PC-3 (cell line): ENCODE results near the gene MDH1. TPM values are rescaled to one million over a fixed set of nuclear protein-coding genes. Genes with fewer than 3 reads are reported as not detected.

Source experiments
- ATAC-seq: fragments of 200-7000 bp; cut with Tn5 transposase; 2 replicates; pipeline ENCODE4 v1.9.1; 2020; ENCODE audit warnings: mild to moderate bottlenecking, moderate library complexity
- BruUV-seq: library from RNA; stranded (reverse); fragments of 400-500 nt; replicated peaks from 2 replicates; lab custom pipeline; 2021; lab: Mats Ljungman, UMichigan
- CTCF ChIA-PET: fragments of 300-600 bp; sonication (Branson Sonifier 250); formaldehyde crosslinking; loops from one replicate; lab custom pipeline; 2022; ENCODE audit warnings: antibody characterized with exemption; lab: Charles Lee
- POLR2A ChIA-PET: fragments of 300-600 bp; sonication (Branson Sonifier 250); formaldehyde crosslinking; loops from one replicate; lab custom pipeline; 2022; ENCODE audit warnings: antibody characterized with exemption; ENCODE audit not compliant: unreplicated experiment; lab: Charles Lee
- DNase-seq: peaks from one replicate; pipeline ENCODE4 v3.0.0-alpha.2; 2015
- H2AFZ ChIP-seq: fragments of 300-600 bp; sonication (generic); 2 replicates; pipeline ENCODE4 v1.6.0; 2016; ENCODE audit warnings: antibody characterized with exemption, low read length
- H3F3A ChIP-seq: fragments of 300-600 bp; sonication (generic); one replicate; pipeline ENCODE4 v1.6.0; 2017; ENCODE audit warnings: antibody characterized with exemption, low read length, control low read depth, mild to moderate bottlenecking; ENCODE audit not compliant: unreplicated experiment
- H3K27ac ChIP-seq: fragments of 300-600 bp; sonication (generic); 2 replicates; pipeline ENCODE4 v1.5.1; 2016; ENCODE audit warnings: mild to moderate bottlenecking, low read length
- H3K27me3 ChIP-seq: fragments of 300-600 bp; sonication (generic); 2 replicates; pipeline ENCODE4 v1.6.1; 2016; ENCODE audit warnings: low read length, mixed read lengths
- H3K36me3 ChIP-seq: fragments of 300-600 bp; sonication (generic); 2 replicates; pipeline ENCODE4 v1.6.1; 2016; ENCODE audit warnings: low read depth, mixed run types, low read length, mixed read lengths
- H3K4me1 ChIP-seq: fragments of 300-600 bp; sonication (generic); 2 replicates; pipeline ENCODE4 v1.5.1; 2016; ENCODE audit warnings: low read length; ENCODE audit not compliant: insufficient read depth
- H3K4me2 ChIP-seq: fragments of 300-600 bp; sonication (generic); 2 replicates; pipeline ENCODE4 v1.6.0; 2016; ENCODE audit warnings: low read length
- H3K4me3 ChIP-seq: fragments of 300-600 bp; sonication (generic); 2 replicates; pipeline ENCODE4 v1.5.1; 2016; ENCODE audit warnings: mild to moderate bottlenecking, low read length, mixed read lengths
- H3K79me2 ChIP-seq: fragments of 300-600 bp; sonication (generic); 2 replicates; pipeline ENCODE4 v1.6.1; 2017; ENCODE audit warnings: low read length, mixed read lengths
- H3K9ac ChIP-seq: fragments of 300-600 bp; sonication (generic); 2 replicates; pipeline ENCODE4 v1.6.0; 2016; ENCODE audit warnings: mild to moderate bottlenecking, low read length
- H3K9me2 ChIP-seq: fragments of 300-600 bp; sonication (generic); replicated peaks from 2 replicates; pipeline ENCODE4 v1.6.1; 2016; ENCODE audit warnings: mixed run types, low read length, mixed read lengths
- H3K9me3 ChIP-seq: fragments of 300-600 bp; sonication (generic); 2 replicates; pipeline ENCODE4 v1.6.1; 2016; ENCODE audit warnings: low read length, mixed read lengths
- H4K20me1 ChIP-seq: fragments of 300-600 bp; sonication (generic); 2 replicates; pipeline ENCODE4 v1.6.1; 2016; ENCODE audit warnings: low read length, mixed read lengths
- CTCF ChIP-seq: fragments of 300-600 bp; sonication (generic); conservative IDR thresholded peaks from 2 replicates; pipeline ENCODE4 v1.5.1; 2017; ENCODE audit warnings: antibody characterized with exemption, low read depth, mild to moderate bottlenecking, low read length
- EZH2 ChIP-seq: fragments of 300-600 bp; sonication (generic); IDR thresholded peaks from one replicate; pipeline ENCODE4 v1.6.1; 2017; ENCODE audit warnings: antibody characterized with exemption, mild to moderate bottlenecking, low read length; ENCODE audit not compliant: unreplicated experiment
- EZH2phosphoT487 ChIP-seq: fragments of 300-600 bp; sonication (generic); IDR thresholded peaks from 2 replicates; pipeline ENCODE4 v1.6.1; 2018; ENCODE audit warnings: mild to moderate bottlenecking, antibody characterized with exemption, low read length, borderline replicate concordance
- intact Hi-C: fragments of 100-400 bp; cut with micrococcal nuclease; formaldehyde crosslinking; loops from 2 replicates; pipeline ENCODE4 v1.9.0; 2023
- total RNA-seq: library from RNA; depleted of rRNA; stranded (reverse); fragments of >200 nt; gene quantifications from 2 replicates; pipeline ENCODE4 v1.2.3, GENCODE V29; 2014

The MDH1 gene
- total RNA-seq, 1 experiment from 2014 or later = 304 TPM

- Histone ChIP-seq H3K9me3 (no peaks in the 10 kb centered on the region), H3K4me2 (no peak overlapping the region), H4K20me1 (no peaks in the 10 kb centered on the region), H3K27me3 (no peaks in the 10 kb centered on the region), H3F3A (no peaks in the 10 kb centered on the region), H3K27ac (no peak overlapping the region), H3K4me3 (no peak overlapping the region), H3K79me2 (no peaks in the 10 kb centered on the region), H3K9ac (no peak overlapping the region), H3K9me2 (no peaks in the 10 kb centered on the region), H3K36me3 (no peaks in the 10 kb centered on the region), H2AFZ (no peak overlapping the region), H3K4me1 (no peaks in the 10 kb centered on the region)
- no peak for ATAC-seq
- ChIA-PET CTCF (no interaction called here), POLR2A (no interaction called here)
- intact Hi-C loops = no loop called here
- DNase-seq = no peak
- BruUV-seq = no TSS peak
- TF ChIP-seq EZH2phosphoT487 = no peak
- TF ChIP-seq EZH2 = no peak
- TF ChIP-seq CTCF = no peak
Measured at GRCh38 chr2:63562751-63563150, 26.0 kb upstream of the MDH1 start.

GRCh38 chr2:63569740-63570139, 19.0 kb upstream of the MDH1 start:
- ATAC-seq = no peak

GRCh38 chr2:63571291-63571690, 17.5 kb upstream of the MDH1 start:
- H3K27me3 ChIP-seq = no peaks in the 10 kb centered on the region

More at GRCh38 chr2:63569740-63570139, 19.0 kb upstream of the MDH1 start:
- Histone ChIP-seq H3K36me3 (no peaks in the 10 kb centered on the region), H3K27me3 (no peaks in the 10 kb centered on the region), H2AFZ (no peak overlapping the region), H4K20me1 (no peaks in the 10 kb centered on the region), H3K4me2 (no peak overlapping the region), H3K27ac (no peak overlapping the region), H3K9ac (no peak overlapping the region), H3K4me3 (no peak overlapping the region), H3K79me2 (no peaks in the 10 kb centered on the region), H3K9me2 (no peaks in the 10 kb centered on the region), H3F3A (no peaks in the 10 kb centered on the region), H3K4me1 (no peaks in the 10 kb centered on the region), H3K9me3 (no peaks in the 10 kb centered on the region)
- intact Hi-C loops = no loop called here
- TF ChIP-seq CTCF (no peak), EZH2 (no peak)
- POLR2A ChIA-PET = no interaction called here
- DNase-seq = no peak
- BruUV-seq = no TSS peak
- CTCF ChIA-PET = no interaction called here

More at GRCh38 chr2:63571291-63571690, 17.5 kb upstream of the MDH1 start:
- CTCF ChIA-PET = no interaction called here
- Histone ChIP-seq H3K9me2 (no peaks in the 10 kb centered on the region), H3K27ac (no peak overlapping the region), H2AFZ (no peak overlapping the region), H3K9ac (no peak overlapping the region), H3K9me3 (no peaks in the 10 kb centered on the region), H3K4me1 (no peaks in the 10 kb centered on the region), H3K4me2 (no peak overlapping the region), H3K4me3 (no peak overlapping the region), H3F3A (no peaks in the 10 kb centered on the region), H4K20me1 (no peaks in the 10 kb centered on the region), H3K79me2 (no peaks in the 10 kb centered on the region), H3K36me3 (no peaks in the 10 kb centered on the region)
- TF ChIP-seq CTCF = no peak
- no peak for TF ChIP-seq EZH2
- TF ChIP-seq EZH2phosphoT487 = no peak
- ATAC-seq = no peak
- POLR2A ChIA-PET = no interaction called here
- BruUV-seq = no TSS peak
- no peak for DNase-seq
- intact Hi-C loops = no loop called here
